A549 (cell line): ENCODE results near the gene TNFAIP8. TPM values are rescaled to one million over a fixed set of nuclear protein-coding genes. Genes with fewer than 3 reads are reported as not detected.

ENCODE experiments used
- ATAC-seq, 2 experiments: fragments of 200-7000 bp in 1 of 2; fragments of >200 bp in 1 of 2; cut with Nextera tagmentation in 1 of 2; cut with Tn5 transposase in 1 of 2; 3 replicates each; pipeline versions ENCODE4 v1.8.0 to v1.9.1; 2018 to 2020; ENCODE audit warnings: mild to moderate bottlenecking in 1 of 2, moderate library complexity in 1 of 2
- CTCF ChIA-PET: fragments of 300-600 bp; sonication (Branson Sonifier 250); formaldehyde crosslinking; extraction: SDS; loops from one replicate; lab custom pipeline; 2021; ENCODE audit warnings: antibody characterized with exemption, inconsistent platforms; lab: Yijun Ruan, JAX
- POLR2A ChIA-PET: fragments of 350-600 bp; formaldehyde crosslinking; extraction: SDS; loops from one replicate; lab custom pipeline; 2021; ENCODE audit warnings: antibody characterized with exemption, inconsistent platforms; lab: Yijun Ruan, JAX
- DNase-seq, 2 experiments: peaks; one replicate each; pipeline versions ENCODE4 v3.0.0 to v3.0.0-alpha.2; 2011 to 2016; ENCODE audit warnings: low read depth in 1 of 2, low spot score in 1 of 2
- FAIRE-seq: peaks from 2 replicates; lab custom pipeline; 2011; peaks lifted over from hg19 to GRCh38; lab: Jason Lieb, UNC
- H3K27ac ChIP-seq, 2 experiments: fragments of >200 bp; sonication (Bioruptor Twin); formaldehyde crosslinking; 3 replicates each; pipeline ENCODE4 v1.5.1; 2016 to 2017
- H3K4me1 ChIP-seq: fragments of >200 bp; sonication (Bioruptor Twin); formaldehyde crosslinking; 3 replicates; pipeline ENCODE4 v1.6.1; 2016
- H3K4me2 ChIP-seq: fragments of >200 bp; sonication (Bioruptor Twin); formaldehyde crosslinking; 3 replicates; pipeline ENCODE4 v1.6.1; 2016
- H3K4me3 ChIP-seq: fragments of >200 bp; sonication (Bioruptor Twin); formaldehyde crosslinking; 3 replicates; pipeline ENCODE4 v1.5.1; 2016
- H3K9me3 ChIP-seq: fragments of >200 bp; sonication (Bioruptor Twin); formaldehyde crosslinking; 3 replicates; pipeline ENCODE4 v1.6.1; 2016
- ATOH8 ChIP-seq: fragments of 250-450 bp; sonication (Bioruptor Pico); IDR thresholded peaks from 2 replicates; pipeline ENCODE4 v1.5.0; 2020; ENCODE audit warnings: low read depth, mild to moderate bottlenecking, moderate library complexity
- BCL3 ChIP-seq: fragments of >200 bp; sonication (Bioruptor Twin); formaldehyde crosslinking; IDR thresholded peaks from 3 replicates; pipeline ENCODE4 v1.6.1; 2016
- BHLHE40 ChIP-seq: IDR thresholded peaks from 2 replicates; pipeline ENCODE4 v1.6.1; 2012; ENCODE audit warnings: low read depth, low read length, inconsistent platforms
- CHD2 ChIP-seq: fragments of 150-350 bp; IDR thresholded peaks from 2 replicates; pipeline ENCODE4 v1.6.1; 2014; ENCODE audit warnings: low read length; ENCODE audit not compliant: partially characterized antibody
- FOSB ChIP-seq: fragments of 250-450 bp; sonication (Bioruptor Pico); IDR thresholded peaks from 2 replicates; pipeline ENCODE4 v1.5.0; 2020; ENCODE audit warnings: mild to moderate bottlenecking, moderate library complexity
- FOSL2 ChIP-seq, 2 experiments: fragments of 450-650 bp in 1 of 2; fragments of >200 bp in 1 of 2; sonication (Bioruptor Twin) in 1 of 2; formaldehyde crosslinking; IDR thresholded peaks; 2 replicates each; pipeline versions ENCODE4 v1.5.0 to v1.6.1; 2016 to 2020; ENCODE audit warnings: mild to moderate bottlenecking in 1 of 2, moderate library complexity in 1 of 2
- HDAC2 ChIP-seq: fragments of 200-600 bp; sonication (generic); IDR thresholded peaks from 2 replicates; pipeline ENCODE4 v1.6.1; 2016
- HOXB5 ChIP-seq: fragments of 250-450 bp; sonication (Bioruptor Pico); IDR thresholded peaks from 2 replicates; pipeline ENCODE4 v1.5.0; 2020; ENCODE audit warnings: mild to moderate bottlenecking, moderate library complexity
- JUNB ChIP-seq: fragments of >200 bp; sonication (Bioruptor Twin); formaldehyde crosslinking; IDR thresholded peaks from 2 replicates; pipeline ENCODE4 v1.6.1; 2016
- KDM1A ChIP-seq: fragments of 200-600 bp; sonication (generic); IDR thresholded peaks from 2 replicates; pipeline ENCODE4 v1.6.1; 2016; ENCODE audit warnings: low read depth, mild to moderate bottlenecking
- MAZ ChIP-seq: fragments of 150-350 bp; IDR thresholded peaks from 2 replicates; pipeline ENCODE4 v1.6.1; 2014; ENCODE audit warnings: antibody characterized with exemption, low read depth, low read length, borderline replicate concordance
- NPAS2 ChIP-seq: fragments of 250-450 bp; sonication (Bioruptor Pico); IDR thresholded peaks from 2 replicates; pipeline ENCODE4 v1.8.0; 2022; ENCODE audit warnings: mild to moderate bottlenecking, moderate library complexity, borderline replicate concordance
- NR3C1 ChIP-seq: fragments of >200 bp; sonication (Bioruptor Twin); formaldehyde crosslinking; IDR thresholded peaks from 3 replicates; pipeline ENCODE4 v1.6.1; 2017
- RCOR1 ChIP-seq: fragments of 150-350 bp; IDR thresholded peaks from 2 replicates; pipeline ENCODE4 v1.6.1; 2014; ENCODE audit warnings: antibody characterized with exemption, low read length, low read depth
- RFX5 ChIP-seq: fragments of 450-650 bp; IDR thresholded peaks from 2 replicates; pipeline ENCODE4 v1.7.1; 2014; ENCODE audit warnings: antibody characterized with exemption, mild to moderate bottlenecking, moderate library complexity
- WGBS: methylation state at CpG from one replicate; pipeline ENCODE4 v1.1.6; 2017; ENCODE audit errors: missing lambda C conversion rate; 5-methylcytosine and 5-hydroxymethylcytosine counted together
- polyA plus RNA-seq, 4 experiments: library from polyadenylated mRNA; depleted of rRNA in 3 of 4; stranded (reverse); fragments of >200 nt; fragmentation: RNase III in 1 of 4; extraction: RNeasy Plus Mini Kit Qiagen cat#74134 plus additional on column Dnase treatment in 1 of 4; gene quantifications; 2 replicates in 3 of 4; 3 replicates in 1 of 4; pipeline ENCODE4 v1.2.3, GENCODE V29; 2011 to 2017

Gene TNFAIP8
- polyA plus RNA-seq, 2 of the 4 experiments (the other 2 are of a cell fraction), result 34.9 to 35.7 TPM

GRCh38 chr5:119402555-119402954 lies 46.7 kb downstream of the TNFAIP8 start:
- Histone ChIP-seq H3K4me1 (peaks cover 18% of the 10 kb centered on the region), H3K27ac (no peak overlapping the region), H3K9me3 (no peaks in the 10 kb centered on the region), H3K4me2 (no peak overlapping the region), H3K4me3 (no peak overlapping the region)
- CTCF ChIA-PET, result interaction anchor here (0.5 to 7.2 kb wide), 3 partner anchors 10 to 415 kb away, joined by 3 to 65 read pairs (median 4); no protein-coding TSS in a partner anchor
- DNase-seq (no peak), FAIRE-seq (no peak), ATAC-seq (no peak)
- POLR2A ChIA-PET, result no interaction called here
- TF ChIP-seq BCL3 (no peak), HDAC2 (no peak), CHD2 (no peak), FOSB (no peak)
- WGBS, result 65% methylated on average over 4 of the region's 4 CpGs

GRCh38 chr5:119404033-119404432 lies 48.2 kb downstream of the TNFAIP8 start:
- no peak for DNase-seq
- Histone ChIP-seq H3K27ac (no peak overlapping the region), H3K4me2 (no peak overlapping the region), H3K9me3 (no peaks in the 10 kb centered on the region), H3K4me1 (peaks cover 6% of the 10 kb centered on the region), H3K4me3 (no peak overlapping the region)
- no peak for FAIRE-seq
- no peak for ATAC-seq
- CTCF ChIA-PET, result interaction anchor here (0.9 to 7.2 kb wide), 2 partner anchors 8 to 416 kb away, joined by 3 to 65 read pairs; partner anchors contain the start of gene DTWD2
- 71% methylated on average over 2 of the region's 2 CpGs for WGBS
- POLR2A ChIA-PET, result no interaction called here
- no peak for TF ChIP-seq RFX5

- ChIA-PET POLR2A (no interaction called here), CTCF (interaction anchor here (8.9 kb wide), 1 partner anchor 418 kb away, joined by 173 read pairs; the partner anchor contains the start of gene DTWD2)
- no peak for DNase-seq
- FAIRE-seq, result no peak
- ATAC-seq, result no peak
- TF ChIP-seq RCOR1 (no peak), FOSL2 (IDR thresholded peaks at IDR 0.05) (no peak), FOSL2 (CRISPR knock-in tag; IDR thresholded peaks at IDR 0.05) (no peak), BCL3 (no peak), HOXB5 (no peak), KDM1A (no peak), BHLHE40 (no peak), JUNB (no peak)
- WGBS, result 59% methylated on average over 4 of the region's 4 CpGs
- Histone ChIP-seq H3K27ac (no peak overlapping the region), H3K4me2 (no peak overlapping the region), H3K4me3 (no peak overlapping the region), H3K9me3 (no peaks in the 10 kb centered on the region), H3K4me1 (no peaks in the 10 kb centered on the region)
These were observed 49.6 kb downstream of the TNFAIP8 start for GRCh38 chr5:119405419-119405818.

- no peak for DNase-seq
- Histone ChIP-seq H3K9me3 (no peaks in the 10 kb centered on the region), H3K4me1 (peaks cover 5% of the 10 kb centered on the region; the same call in 2 of the 3 replicates), H3K4me2 (no peak overlapping the region), H3K4me3 (no peak overlapping the region), H3K27ac (no peak overlapping the region)
- no peak for FAIRE-seq
- ATAC-seq, result no peak
- WGBS, result 87% methylated on average over 5 of the region's 5 CpGs
- ChIA-PET POLR2A (no interaction called here), CTCF (interaction anchor here (0.6 to 8.9 kb wide), 2 partner anchors 332 to 420 kb away, joined by 4 to 173 read pairs; partner anchors contain the start of gene DTWD2)
- TF ChIP-seq NR3C1 (no peak), MAZ (no peak), NPAS2 (CRISPR knock-in tag) (no peak), ATOH8 (CRISPR knock-in tag) (no peak)
- TF ChIP-seq, all 56 proteins: peak for 0
These were observed 50.8 kb downstream of the TNFAIP8 start for GRCh38 chr5:119406551-119407110.
